ENCODE measurements around the gene C10orf143.

DNA sequence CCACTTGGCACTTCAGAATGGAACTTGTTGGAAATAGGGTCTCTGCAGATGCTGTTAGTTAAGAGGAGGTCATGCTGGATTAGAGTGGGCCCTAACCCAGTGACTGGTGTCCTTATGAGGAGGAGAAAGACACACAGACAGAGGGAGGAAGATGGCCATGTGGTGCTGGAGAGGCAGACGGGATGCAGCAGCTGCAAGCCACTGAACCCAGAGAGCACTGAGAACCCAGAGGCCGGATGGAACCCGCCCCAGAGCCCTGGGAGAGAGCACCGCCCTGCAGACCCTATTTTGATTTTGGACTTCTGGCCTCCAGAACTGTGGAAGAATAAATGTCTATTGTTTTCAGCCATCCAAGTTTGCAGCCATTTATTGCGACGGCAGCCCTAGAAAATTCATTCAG is 88.5 kb downstream of the C10orf143 start:
- TF ChIP-seq ZNF747 (tag by site-specific recombination; IDR thresholded peaks at IDR 0.05) (no peak), SCRT2 (tag by site-specific recombination; IDR thresholded peaks at IDR 0.05) (no peak), ZNF324 (tag by site-specific recombination; IDR thresholded peaks at IDR 0.05) (no peak), ZFP3 (tag by site-specific recombination; IDR thresholded peaks at IDR 0.05; ENCODE audit: low read depth) (no peak), HOXA7 (CRISPR knock-in tag; IDR thresholded peaks at IDR 0.05; ENCODE audit: borderline replicate concordance) (no peak), ZNF792 (tag by site-specific recombination; IDR thresholded peaks at IDR 0.05) (no peak), ZNF76 (tag by site-specific recombination; IDR thresholded peaks at IDR 0.05; ENCODE audit: borderline replicate concordance, low read depth) (no peak), ZNF146 (tag by site-specific recombination; IDR thresholded peaks at IDR 0.05) (no peak), ZNF394 (tag by site-specific recombination; IDR thresholded peaks at IDR 0.05; ENCODE audit: borderline replicate concordance) (no peak)
- TF ChIP-seq, protein P1, sequence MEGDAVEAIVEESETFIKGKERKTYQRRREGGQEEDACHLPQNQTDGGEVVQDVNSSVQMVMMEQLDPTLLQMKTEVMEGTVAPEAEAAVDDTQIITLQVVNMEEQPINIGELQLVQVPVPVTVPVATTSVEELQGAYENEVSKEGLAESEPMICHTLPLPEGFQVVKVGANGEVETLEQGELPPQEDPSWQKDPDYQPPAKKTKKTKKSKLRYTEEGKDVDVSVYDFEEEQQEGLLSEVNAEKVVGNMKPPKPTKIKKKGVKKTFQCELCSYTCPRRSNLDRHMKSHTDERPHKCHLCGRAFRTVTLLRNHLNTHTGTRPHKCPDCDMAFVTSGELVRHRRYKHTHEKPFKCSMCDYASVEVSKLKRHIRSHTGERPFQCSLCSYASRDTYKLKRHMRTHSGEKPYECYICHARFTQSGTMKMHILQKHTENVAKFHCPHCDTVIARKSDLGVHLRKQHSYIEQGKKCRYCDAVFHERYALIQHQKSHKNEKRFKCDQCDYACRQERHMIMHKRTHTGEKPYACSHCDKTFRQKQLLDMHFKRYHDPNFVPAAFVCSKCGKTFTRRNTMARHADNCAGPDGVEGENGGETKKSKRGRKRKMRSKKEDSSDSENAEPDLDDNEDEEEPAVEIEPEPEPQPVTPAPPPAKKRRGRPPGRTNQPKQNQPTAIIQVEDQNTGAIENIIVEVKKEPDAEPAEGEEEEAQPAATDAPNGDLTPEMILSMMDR (tag by site-specific recombination; IDR thresholded peaks at IDR 0.05): no peak
- TF ChIP-seq, protein P2, sequence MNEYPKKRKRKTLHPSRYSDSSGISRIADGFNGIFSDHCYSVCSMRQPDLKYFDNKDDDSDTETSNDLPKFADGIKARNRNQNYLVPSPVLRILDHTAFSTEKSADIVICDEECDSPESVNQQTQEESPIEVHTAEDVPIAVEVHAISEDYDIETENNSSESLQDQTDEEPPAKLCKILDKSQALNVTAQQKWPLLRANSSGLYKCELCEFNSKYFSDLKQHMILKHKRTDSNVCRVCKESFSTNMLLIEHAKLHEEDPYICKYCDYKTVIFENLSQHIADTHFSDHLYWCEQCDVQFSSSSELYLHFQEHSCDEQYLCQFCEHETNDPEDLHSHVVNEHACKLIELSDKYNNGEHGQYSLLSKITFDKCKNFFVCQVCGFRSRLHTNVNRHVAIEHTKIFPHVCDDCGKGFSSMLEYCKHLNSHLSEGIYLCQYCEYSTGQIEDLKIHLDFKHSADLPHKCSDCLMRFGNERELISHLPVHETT (tag by site-specific recombination; IDR thresholded peaks at IDR 0.05): no peak
- TF ChIP-seq, protein P3, sequence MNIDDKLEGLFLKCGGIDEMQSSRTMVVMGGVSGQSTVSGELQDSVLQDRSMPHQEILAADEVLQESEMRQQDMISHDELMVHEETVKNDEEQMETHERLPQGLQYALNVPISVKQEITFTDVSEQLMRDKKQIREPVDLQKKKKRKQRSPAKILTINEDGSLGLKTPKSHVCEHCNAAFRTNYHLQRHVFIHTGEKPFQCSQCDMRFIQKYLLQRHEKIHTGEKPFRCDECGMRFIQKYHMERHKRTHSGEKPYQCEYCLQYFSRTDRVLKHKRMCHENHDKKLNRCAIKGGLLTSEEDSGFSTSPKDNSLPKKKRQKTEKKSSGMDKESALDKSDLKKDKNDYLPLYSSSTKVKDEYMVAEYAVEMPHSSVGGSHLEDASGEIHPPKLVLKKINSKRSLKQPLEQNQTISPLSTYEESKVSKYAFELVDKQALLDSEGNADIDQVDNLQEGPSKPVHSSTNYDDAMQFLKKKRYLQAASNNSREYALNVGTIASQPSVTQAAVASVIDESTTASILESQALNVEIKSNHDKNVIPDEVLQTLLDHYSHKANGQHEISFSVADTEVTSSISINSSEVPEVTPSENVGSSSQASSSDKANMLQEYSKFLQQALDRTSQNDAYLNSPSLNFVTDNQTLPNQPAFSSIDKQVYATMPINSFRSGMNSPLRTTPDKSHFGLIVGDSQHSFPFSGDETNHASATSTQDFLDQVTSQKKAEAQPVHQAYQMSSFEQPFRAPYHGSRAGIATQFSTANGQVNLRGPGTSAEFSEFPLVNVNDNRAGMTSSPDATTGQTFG (tag by site-specific recombination; IDR thresholded peaks at IDR 0.05; ENCODE audit: borderline replicate concordance): no peak
- TF ChIP-seq, protein P4, sequence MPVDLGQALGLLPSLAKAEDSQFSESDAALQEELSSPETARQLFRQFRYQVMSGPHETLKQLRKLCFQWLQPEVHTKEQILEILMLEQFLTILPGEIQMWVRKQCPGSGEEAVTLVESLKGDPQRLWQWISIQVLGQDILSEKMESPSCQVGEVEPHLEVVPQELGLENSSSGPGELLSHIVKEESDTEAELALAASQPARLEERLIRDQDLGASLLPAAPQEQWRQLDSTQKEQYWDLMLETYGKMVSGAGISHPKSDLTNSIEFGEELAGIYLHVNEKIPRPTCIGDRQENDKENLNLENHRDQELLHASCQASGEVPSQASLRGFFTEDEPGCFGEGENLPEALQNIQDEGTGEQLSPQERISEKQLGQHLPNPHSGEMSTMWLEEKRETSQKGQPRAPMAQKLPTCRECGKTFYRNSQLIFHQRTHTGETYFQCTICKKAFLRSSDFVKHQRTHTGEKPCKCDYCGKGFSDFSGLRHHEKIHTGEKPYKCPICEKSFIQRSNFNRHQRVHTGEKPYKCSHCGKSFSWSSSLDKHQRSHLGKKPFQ (tag by site-specific recombination; IDR thresholded peaks at IDR 0.05): no peak
- TF ChIP-seq, protein P5, sequence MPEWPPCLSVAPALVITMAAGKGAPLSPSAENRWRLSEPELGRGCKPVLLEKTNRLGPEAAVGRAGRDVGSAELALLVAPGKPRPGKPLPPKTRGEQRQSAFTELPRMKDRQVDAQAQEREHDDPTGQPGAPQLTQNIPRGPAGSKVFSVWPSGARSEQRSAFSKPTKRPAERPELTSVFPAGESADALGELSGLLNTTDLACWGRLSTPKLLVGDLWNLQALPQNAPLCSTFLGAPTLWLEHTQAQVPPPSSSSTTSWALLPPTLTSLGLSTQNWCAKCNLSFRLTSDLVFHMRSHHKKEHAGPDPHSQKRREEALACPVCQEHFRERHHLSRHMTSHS (tag by site-specific recombination; IDR thresholded peaks at IDR 0.05): no peak

All from HEK293 (cell line).